Endothelial cell of umbilical vein (primary cell): ENCODE results near the gene LMTK2. TPM values are rescaled to one million over a fixed set of nuclear protein-coding genes. Genes with fewer than 3 reads are reported as not detected.

Experiments
- BruUV-seq: library from RNA; stranded (reverse); fragments of 400-500 nt; replicated peaks from 2 replicates; lab custom pipeline; 2021; lab: Mats Ljungman, UMichigan
- CTCF ChIA-PET: fragments of 300-600, 350-600 bp; sonication (Branson Sonifier 250); formaldehyde crosslinking; loops from one replicate; lab custom pipeline; 2021; ENCODE audit warnings: antibody characterized with exemption, inconsistent platforms; lab: Charles Lee
- POLR2A ChIA-PET: fragments of 300-600, 350-600 bp; sonication (Branson Sonifier 250); formaldehyde crosslinking; loops from one replicate; lab custom pipeline; 2021; ENCODE audit warnings: antibody characterized with exemption, inconsistent platforms; lab: Charles Lee
- DNase-seq: peaks from one replicate; pipeline ENCODE4 v3.0.0-alpha.2; 2011; ENCODE audit warnings: low read depth, low spot score
- FAIRE-seq: peaks from 2 replicates; lab custom pipeline; 2011; peaks lifted over from hg19 to GRCh38; lab: Jason Lieb, UNC
- H2AFZ ChIP-seq: 2 replicates; pipeline ENCODE4 v1.6.0; 2012; ENCODE audit warnings: low read depth, low read length, control low read depth, inconsistent platforms
- H3K27ac ChIP-seq: 2 replicates; pipeline ENCODE4 v1.5.1; 2011; ENCODE audit warnings: low read depth, mild to moderate bottlenecking, control low read depth, low read length, moderate library complexity; ENCODE audit not compliant: insufficient read depth
- H3K27me3 ChIP-seq, 2 experiments: 2 replicates each; pipeline versions ENCODE4 v1.6.0 to v1.6.1; 2011; ENCODE audit warnings: low read length in 2 of 2, mixed read lengths in 1 of 2; ENCODE audit not compliant: control insufficient read depth in 2 of 2, insufficient read depth in 2 of 2
- H3K36me3 ChIP-seq, 2 experiments: 2 replicates in 1 of 2; 3 replicates in 1 of 2; pipeline ENCODE4 v1.5.1; 2011; ENCODE audit warnings: low read length in 2 of 2, mild to moderate bottlenecking in 1 of 2, moderate library complexity in 1 of 2; ENCODE audit not compliant: control insufficient read depth in 2 of 2, insufficient read depth in 2 of 2; ENCODE audit errors: extremely low read depth in 1 of 2
- H3K4me1 ChIP-seq: 3 replicates; pipeline ENCODE4 v1.5.1; 2011; ENCODE audit warnings: mild to moderate bottlenecking, low read length; ENCODE audit not compliant: control insufficient read depth, insufficient read depth; ENCODE audit errors: extremely low read depth
- H3K4me2 ChIP-seq: 2 replicates; pipeline ENCODE4 v1.6.1; 2011; ENCODE audit warnings: low read length, control low read depth, mixed read lengths; ENCODE audit not compliant: insufficient read depth
- H3K4me3 ChIP-seq, 3 experiments: fragments of 200-600 bp in 1 of 3; sonication (generic), shearing (Covaris generic) in 1 of 3; replicated peaks in 1 of 3; 2 replicates each; pipeline ENCODE4 v1.5.1; 2011 to 2016; ENCODE audit warnings: control low read depth in 3 of 3, low read length in 3 of 3, mild to moderate bottlenecking in 2 of 3, inconsistent platforms in 1 of 3, low read depth in 1 of 3, moderate library complexity in 1 of 3; ENCODE audit not compliant: insufficient read depth in 1 of 3
- H3K79me2 ChIP-seq: 2 replicates; pipeline ENCODE4 v1.6.0; 2012; ENCODE audit warnings: low read length, inconsistent platforms; ENCODE audit not compliant: control insufficient read depth, insufficient read depth
- H3K9ac ChIP-seq: replicated peaks from 2 replicates; pipeline ENCODE3; 2011; ENCODE audit warnings: low read length, control low read depth; ENCODE audit not compliant: insufficient read depth; ENCODE audit errors: extremely low read depth
- H3K9me1 ChIP-seq: replicated peaks from 3 replicates; pipeline ENCODE4 v1.6.0; 2011; ENCODE audit warnings: mild to moderate bottlenecking, low read length; ENCODE audit not compliant: control insufficient read depth, insufficient read depth; ENCODE audit errors: extremely low read depth
- H3K9me3 ChIP-seq: replicated peaks from 2 replicates; pipeline ENCODE4 v1.5.1; 2012; ENCODE audit warnings: low read length, inconsistent platforms; ENCODE audit not compliant: control insufficient read depth, insufficient read depth
- H4K20me1 ChIP-seq: replicated peaks from 2 replicates; pipeline ENCODE3; 2011; ENCODE audit warnings: mild to moderate bottlenecking, low read length; ENCODE audit not compliant: control insufficient read depth, insufficient read depth; ENCODE audit errors: extremely low read depth
- EZH2 ChIP-seq: IDR thresholded peaks from 2 replicates; pipeline ENCODE4 v1.6.1; 2012; ENCODE audit warnings: borderline replicate concordance, low read depth, mild to moderate bottlenecking, moderate library complexity, low read length, inconsistent platforms; ENCODE audit not compliant: severe bottlenecking
- FOS ChIP-seq: IDR thresholded peaks from 2 replicates; pipeline ENCODE4 v1.6.1; 2011; ENCODE audit warnings: mild to moderate bottlenecking, low read length, moderate library complexity, borderline replicate concordance; ENCODE audit not compliant: insufficient read depth
- GATA2 ChIP-seq: IDR thresholded peaks from 2 replicates; pipeline ENCODE4 v1.7.0; 2011; ENCODE audit warnings: low read depth, mild to moderate bottlenecking, moderate library complexity, mixed read lengths, low read length; ENCODE audit not compliant: insufficient read length, insufficient read depth
- JUN ChIP-seq: IDR thresholded peaks from 2 replicates; pipeline ENCODE4 v1.6.1; 2011; ENCODE audit warnings: borderline replicate concordance, low read depth; ENCODE audit not compliant: insufficient read length, insufficient read depth
- MYC ChIP-seq: IDR thresholded peaks from one replicate; pipeline ENCODE4 v1.6.1; 2011; ENCODE audit warnings: mild to moderate bottlenecking, low read depth, low read length
- POLR2A ChIP-seq: IDR thresholded peaks from 2 replicates; pipeline ENCODE4 v1.6.1; 2012; ENCODE audit warnings: low read depth, mild to moderate bottlenecking, control low read depth, low read length
- POLR2AphosphoS5 ChIP-seq: IDR thresholded peaks from 2 replicates; pipeline ENCODE4 v1.6.1; 2012; ENCODE audit warnings: low read depth, mild to moderate bottlenecking, control low read depth, low read length, moderate library complexity; ENCODE audit not compliant: insufficient read depth
- dilution Hi-C: fragments of 300-500 bp; cut with MboI; formaldehyde crosslinking; loops from one replicate; pipeline ENCODE4 v1.15.0; 2019; ENCODE audit warnings: low sequenced_read_pairs; ENCODE audit not compliant: extremely low pct_ligation_motif_present
- intact Hi-C: fragments of 100-400 bp; cut with micrococcal nuclease; formaldehyde crosslinking; loops from one replicate; pipeline ENCODE4 v1.10.0; 2022
- polyA plus RNA-seq, 4 experiments: library from polyadenylated mRNA; depleted of rRNA in 3 of 4; stranded (reverse) in 3 of 4; unstranded in 1 of 4; fragments of >200 nt; gene quantifications; 2 replicates each; pipeline versions ENCODE4 v1.2.1 to v1.2.3, GENCODE V29; 2011 to 2012; ENCODE audit warnings: missing spikeins in 1 of 4
- total RNA-seq: library from RNA; stranded (reverse); gene quantifications from 2 replicates; pipeline ENCODE4 v1.2.3, GENCODE V29; 2021
- TF ChIP-seq, protein P1 (sequence below), 2 donors: IDR thresholded peaks; 1 replicate in 1 of 2; 2 replicates in 1 of 2; pipeline ENCODE4 v1.5.1; 2011; ENCODE audit warnings: low read length in 2 of 2, mild to moderate bottlenecking in 2 of 2, moderate library complexity in 2 of 2, control low read depth in 1 of 2, inconsistent platforms in 1 of 2, low read depth in 1 of 2; ENCODE audit not compliant: insufficient read depth in 1 of 2; ENCODE audit errors: extremely low read depth in 1 of 2
- TF ChIP-seq, protein P2 (sequence below): IDR thresholded peaks from 2 replicates; pipeline ENCODE4 v1.6.1; 2011; ENCODE audit not compliant: insufficient read depth, insufficient read length

Gene LMTK2
- total and polyA plus RNA-seq, 2 donors (not counting 3 experiments of a cell fraction or from before 2014, with no cell fraction given), result 5.9 to 13.8 TPM

DNA sequence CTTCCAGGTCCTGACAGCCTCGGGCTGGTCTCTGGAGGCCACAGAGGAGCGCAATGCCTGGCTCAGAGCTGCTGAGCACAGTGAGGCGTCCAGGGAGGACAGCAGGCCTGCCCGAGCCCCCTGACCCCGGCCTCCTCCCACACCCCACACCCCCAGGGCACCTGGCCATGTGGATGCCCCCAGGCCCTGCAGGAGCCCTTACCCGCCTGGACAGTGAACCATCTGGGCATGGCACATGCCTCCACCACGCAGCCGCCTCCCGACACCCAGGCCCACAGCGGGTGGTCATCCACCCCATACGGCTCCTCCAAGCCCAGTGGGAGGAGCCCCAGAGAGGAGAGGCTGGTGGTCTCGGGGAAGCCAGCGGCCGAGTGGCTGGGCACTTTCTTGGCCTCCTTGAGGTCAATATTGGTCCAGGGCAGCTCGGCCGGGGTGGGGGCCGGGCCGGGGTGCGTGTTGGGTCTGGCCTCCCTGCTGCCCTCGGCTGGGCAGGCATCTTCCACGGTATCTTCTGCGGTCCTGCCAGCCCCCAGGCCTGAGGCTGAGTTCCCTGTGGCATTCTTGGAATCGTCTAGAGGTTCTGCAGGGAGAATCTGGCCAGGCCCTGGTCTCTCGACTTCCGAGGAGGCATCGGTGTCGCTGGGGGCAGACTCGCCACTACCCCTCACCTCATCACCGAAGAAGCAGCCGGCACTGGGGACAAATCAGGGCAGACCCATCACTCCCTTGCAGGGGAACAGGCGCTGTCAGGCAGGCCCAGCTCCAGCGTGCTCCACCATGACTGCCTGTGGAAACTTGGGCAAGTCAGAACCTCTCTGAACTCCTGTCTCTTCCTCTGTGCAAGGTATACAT lies 126.8 kb downstream of the LMTK2 start:
- ChIA-PET CTCF (no interaction called here), POLR2A (no interaction called here)
- intact Hi-C loops (no loop called here), dilution Hi-C loops (no loop called here)
- no peaks in the 10 kb centered on the region for H3K4me1 ChIP-seq
- no peak overlapping the region for H3K4me2 ChIP-seq
- peaks cover 2 to 38% of the 10 kb centered on the region in 2 experiments for H3K36me3 ChIP-seq
- DNase-seq (no peak), FAIRE-seq (no peak)
- no peak overlapping the region for H3K9ac ChIP-seq
- H3K9me3 ChIP-seq, result no peaks in the 10 kb centered on the region
- no peak overlapping the region for H2AFZ ChIP-seq
- no peak overlapping the region for H3K27ac ChIP-seq
- BruUV-seq, result TSS peak; percentile 39
- H3K4me3 ChIP-seq, result no peak overlapping the region
- no peaks in the 10 kb centered on the region for H4K20me1 ChIP-seq
- no peaks in the 10 kb centered on the region for H3K27me3 ChIP-seq
- TF ChIP-seq FOS (no peak), POLR2AphosphoS5 (no peak), MYC (no peak), EZH2 (no peak), GATA2 (no peak), POLR2A (no peak), JUN (no peak)
- TF ChIP-seq, protein P1, sequence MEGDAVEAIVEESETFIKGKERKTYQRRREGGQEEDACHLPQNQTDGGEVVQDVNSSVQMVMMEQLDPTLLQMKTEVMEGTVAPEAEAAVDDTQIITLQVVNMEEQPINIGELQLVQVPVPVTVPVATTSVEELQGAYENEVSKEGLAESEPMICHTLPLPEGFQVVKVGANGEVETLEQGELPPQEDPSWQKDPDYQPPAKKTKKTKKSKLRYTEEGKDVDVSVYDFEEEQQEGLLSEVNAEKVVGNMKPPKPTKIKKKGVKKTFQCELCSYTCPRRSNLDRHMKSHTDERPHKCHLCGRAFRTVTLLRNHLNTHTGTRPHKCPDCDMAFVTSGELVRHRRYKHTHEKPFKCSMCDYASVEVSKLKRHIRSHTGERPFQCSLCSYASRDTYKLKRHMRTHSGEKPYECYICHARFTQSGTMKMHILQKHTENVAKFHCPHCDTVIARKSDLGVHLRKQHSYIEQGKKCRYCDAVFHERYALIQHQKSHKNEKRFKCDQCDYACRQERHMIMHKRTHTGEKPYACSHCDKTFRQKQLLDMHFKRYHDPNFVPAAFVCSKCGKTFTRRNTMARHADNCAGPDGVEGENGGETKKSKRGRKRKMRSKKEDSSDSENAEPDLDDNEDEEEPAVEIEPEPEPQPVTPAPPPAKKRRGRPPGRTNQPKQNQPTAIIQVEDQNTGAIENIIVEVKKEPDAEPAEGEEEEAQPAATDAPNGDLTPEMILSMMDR (IDR thresholded peaks at IDR 0.05; ENCODE audit: extremely low read depth in 1 of 2, insufficient read depth in 1 of 2, low read depth in 1 of 2, low read length in 2 of 2), result no peak
- TF ChIP-seq, protein P2, sequence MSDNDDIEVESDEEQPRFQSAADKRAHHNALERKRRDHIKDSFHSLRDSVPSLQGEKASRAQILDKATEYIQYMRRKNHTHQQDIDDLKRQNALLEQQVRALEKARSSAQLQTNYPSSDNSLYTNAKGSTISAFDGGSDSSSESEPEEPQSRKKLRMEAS, result no peak
- no peaks in the 10 kb centered on the region for H3K9me1 ChIP-seq
- H3K79me2 ChIP-seq, result no peaks in the 10 kb centered on the region
